CD4-positive, alpha-beta T cell treated with Interleukin-17A for 4 hours (primary cell): ENCODE measurements around the gene GPR55.

ENCODE experiments used
- DNase-seq: peaks from one replicate; pipeline ENCODE4 v3.0.0-alpha.2; 2020; ENCODE audit warnings: mixed read lengths

GPR55 gene

GRCh38 chr2:230898713-230899091 lies 26.3 kb downstream of the GPR55 start:
- no peak for DNase-seq

DNA sequence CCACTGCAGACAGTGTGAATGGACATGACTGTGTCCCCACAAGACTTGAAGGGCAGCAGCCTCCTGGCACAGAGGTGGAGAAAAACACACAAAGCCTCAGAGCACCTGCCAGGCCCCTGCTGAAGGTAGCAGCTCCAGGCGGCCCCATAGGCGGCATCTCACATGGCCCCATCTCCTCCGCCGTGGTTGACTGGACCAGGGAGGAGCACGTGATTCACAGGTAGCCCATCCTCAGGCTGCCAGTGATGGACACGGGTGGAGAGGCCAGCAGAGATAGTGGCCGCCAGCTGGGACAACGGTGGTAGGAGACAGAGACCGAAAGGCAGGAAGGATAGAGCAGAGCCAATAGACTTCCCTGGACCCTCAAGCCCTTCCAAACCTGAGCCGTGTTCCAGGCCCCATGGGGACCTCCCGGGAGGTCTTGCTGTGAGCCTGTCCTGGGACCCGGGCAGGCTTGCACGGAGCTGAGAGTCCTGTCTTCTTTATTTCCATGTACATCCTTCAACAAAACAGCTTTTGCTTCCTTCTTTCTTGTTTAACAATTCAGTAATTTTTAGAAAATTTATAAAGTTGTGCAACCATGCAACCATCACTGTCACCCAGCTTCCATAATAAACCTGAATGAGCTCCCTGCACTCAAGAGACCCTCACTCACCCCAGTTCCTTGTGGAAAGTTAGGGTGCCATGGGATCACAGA lies 26.9 kb downstream of the GPR55 start:
- DNase-seq = no peak

DNA sequence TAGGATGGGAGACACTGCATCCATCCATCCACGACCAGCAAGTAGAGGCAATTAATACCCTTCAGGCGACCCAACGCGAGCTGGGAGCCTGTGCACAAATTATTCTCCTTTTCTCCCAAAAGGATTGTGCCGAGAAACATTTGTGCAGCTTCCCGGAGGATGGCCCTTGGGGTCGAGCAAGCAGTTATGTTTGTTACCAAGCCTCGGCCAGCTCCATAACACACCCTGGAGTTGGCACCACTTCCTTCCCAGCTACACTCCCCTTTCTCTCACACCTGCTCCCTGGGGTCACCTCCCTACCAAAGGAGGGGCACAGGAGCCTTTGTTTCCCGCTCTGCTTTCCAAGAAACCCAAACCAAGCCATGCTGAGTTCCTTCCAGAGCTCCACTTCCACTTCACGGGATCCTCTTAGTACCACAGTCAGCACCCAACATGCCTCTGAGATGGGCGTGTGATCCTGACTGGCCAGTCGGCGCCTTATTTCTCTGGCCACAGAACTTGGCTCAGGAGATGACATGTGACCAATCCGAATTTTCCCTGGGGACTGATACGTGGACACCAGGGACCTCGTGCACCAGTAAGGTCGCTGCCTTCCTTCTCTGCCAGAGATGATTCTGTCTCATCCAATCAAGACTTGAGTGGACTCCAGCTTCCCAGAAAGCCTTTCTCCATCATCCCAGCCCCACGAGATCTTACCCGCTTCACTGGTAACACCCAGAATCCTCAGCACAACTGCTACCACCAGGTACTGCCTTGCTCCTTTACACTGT lies 28.5 kb downstream of the GPR55 start:
- no peak for DNase-seq

GRCh38 chr2:230895536-230896345 lies 29.3 kb downstream of the GPR55 start:
- no peak for DNase-seq

- DNase-seq = peak; percentile 30
These were observed 30.9 kb downstream of the GPR55 start for GRCh38 chr2:230893841-230894781.

- no peak for DNase-seq
These were observed 31.7 kb downstream of the GPR55 start for GRCh38 chr2:230893338-230893737.

- no peak for DNase-seq
These were observed 33.5 kb downstream of the GPR55 start for GRCh38 chr2:230891509-230891908.

GRCh38 chr2:230891064-230891463 lies 34.0 kb downstream of the GPR55 start:
- no peak for DNase-seq

- DNase-seq = no peak
These were observed 34.4 kb downstream of the GPR55 start for GRCh38 chr2:230890646-230891045.

DNA sequence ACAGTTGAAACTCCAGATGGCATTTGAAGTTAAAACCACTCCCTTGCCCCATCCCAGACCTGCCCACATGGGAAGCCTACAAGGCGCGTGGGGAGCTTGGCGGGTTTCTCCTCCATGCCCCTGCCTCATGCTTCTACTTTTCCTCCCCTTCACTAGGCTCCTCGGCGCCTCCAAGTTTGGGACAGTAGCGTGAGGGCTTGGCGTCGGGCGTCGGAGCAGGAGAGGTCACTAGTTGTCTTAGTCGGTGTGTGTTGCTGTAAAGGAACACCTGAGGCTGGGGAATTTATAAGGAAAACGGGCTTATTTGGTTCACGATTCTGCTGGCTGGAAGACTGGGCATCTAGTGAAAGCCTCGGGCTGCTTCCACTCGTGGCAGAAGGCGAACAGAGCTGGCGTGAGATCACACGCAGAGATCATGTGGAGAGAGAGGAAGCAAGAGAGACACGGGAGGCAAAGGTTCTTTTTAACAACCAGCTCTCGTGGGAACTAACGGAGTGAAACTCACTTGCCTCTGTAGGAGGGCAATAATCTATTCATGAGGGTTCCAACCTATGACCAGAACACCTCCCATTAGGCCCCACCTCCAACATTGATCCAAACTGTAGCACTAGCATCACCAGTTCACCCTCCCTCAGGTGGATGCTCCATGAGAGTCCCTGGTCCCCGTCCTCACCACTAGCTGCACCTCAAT lies 35.0 kb downstream of the GPR55 start:
- DNase-seq = no peak

GRCh38 chr2:230888824-230889400 lies 36.1 kb downstream of the GPR55 start:
- no peak for DNase-seq

DNA sequence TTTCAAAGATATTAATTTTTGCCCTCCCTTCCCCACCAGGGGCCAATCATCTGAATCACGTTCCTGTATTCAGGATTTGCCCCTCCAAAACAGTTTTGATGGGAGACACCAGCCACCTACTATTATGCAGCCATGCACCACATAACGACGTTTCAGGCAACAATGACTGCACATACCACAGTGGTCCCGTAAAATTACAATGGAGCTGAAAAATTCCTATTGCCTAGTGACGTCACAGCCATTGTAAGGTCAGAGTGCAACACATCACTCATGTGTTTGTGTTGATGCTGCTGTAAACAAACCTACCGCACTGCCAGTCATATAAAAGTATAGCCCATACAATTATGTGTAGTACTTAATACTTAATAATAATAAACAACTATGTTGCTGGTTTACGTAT lies 37.7 kb downstream of the GPR55 start:
- DNase-seq = no peak

- DNase-seq = no peak
These were observed 38.4 kb downstream of the GPR55 start for GRCh38 chr2:230886671-230887071.

- DNase-seq = no peak
These were observed 38.8 kb downstream of the GPR55 start for GRCh38 chr2:230886206-230886605.

DNA sequence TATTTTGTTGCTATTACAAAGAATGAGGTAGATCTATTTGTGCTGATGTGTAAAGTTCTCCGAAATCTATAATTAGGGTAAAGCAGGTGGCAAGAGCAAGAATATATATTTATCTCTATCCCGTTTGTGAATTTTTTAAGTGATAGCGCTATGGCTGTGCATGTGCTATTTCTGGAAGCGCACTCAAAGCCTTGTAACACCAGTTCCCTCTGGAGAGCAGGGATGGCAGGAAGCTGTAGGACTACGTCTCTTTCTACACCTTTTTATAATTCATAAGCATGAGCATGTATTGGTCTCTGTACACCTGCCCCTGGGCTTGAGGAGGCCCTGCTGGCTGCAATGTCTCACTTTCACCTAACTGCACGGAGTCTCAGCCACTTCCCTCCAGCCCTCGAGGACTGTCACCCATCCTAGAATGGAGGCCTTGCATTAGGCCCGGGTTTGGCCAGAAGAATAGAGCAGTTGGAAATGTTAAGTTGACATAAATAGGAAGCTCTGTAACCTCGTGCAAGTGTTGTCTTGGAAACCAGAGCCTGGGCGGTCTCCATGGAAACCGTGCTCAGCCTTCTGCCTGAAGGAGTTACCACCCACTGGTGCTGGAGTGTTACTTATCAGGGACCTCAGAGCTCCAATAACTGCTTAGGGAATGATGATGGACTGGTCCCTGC lies 39.4 kb downstream of the GPR55 start:
- DNase-seq = no peak

- DNase-seq = no peak
These were observed 43.2 kb downstream of the GPR55 start for GRCh38 chr2:230881840-230882239.

DNA sequence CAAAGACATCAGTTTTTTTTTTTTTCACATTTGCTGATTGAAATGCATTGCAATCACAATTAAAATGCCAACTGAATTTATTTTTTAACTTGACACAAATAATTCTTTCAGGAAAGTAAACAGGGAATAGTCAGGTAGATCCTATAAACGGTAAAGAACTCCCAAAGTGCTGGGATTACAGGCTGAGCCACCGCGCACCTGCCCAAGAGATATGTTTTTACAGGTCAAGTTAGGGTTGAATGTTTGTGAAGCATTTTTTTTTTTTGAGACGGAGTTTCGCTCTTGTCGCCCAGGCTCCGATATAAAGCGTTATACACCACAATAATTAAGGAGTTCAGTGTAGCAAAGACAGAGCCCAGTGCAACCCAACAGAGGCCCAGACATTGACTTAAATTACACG lies 45.2 kb downstream of the GPR55 start:
- no peak for DNase-seq

- DNase-seq = no peak
These were observed 45.7 kb downstream of the GPR55 start for GRCh38 chr2:230879271-230879882.

DNA sequence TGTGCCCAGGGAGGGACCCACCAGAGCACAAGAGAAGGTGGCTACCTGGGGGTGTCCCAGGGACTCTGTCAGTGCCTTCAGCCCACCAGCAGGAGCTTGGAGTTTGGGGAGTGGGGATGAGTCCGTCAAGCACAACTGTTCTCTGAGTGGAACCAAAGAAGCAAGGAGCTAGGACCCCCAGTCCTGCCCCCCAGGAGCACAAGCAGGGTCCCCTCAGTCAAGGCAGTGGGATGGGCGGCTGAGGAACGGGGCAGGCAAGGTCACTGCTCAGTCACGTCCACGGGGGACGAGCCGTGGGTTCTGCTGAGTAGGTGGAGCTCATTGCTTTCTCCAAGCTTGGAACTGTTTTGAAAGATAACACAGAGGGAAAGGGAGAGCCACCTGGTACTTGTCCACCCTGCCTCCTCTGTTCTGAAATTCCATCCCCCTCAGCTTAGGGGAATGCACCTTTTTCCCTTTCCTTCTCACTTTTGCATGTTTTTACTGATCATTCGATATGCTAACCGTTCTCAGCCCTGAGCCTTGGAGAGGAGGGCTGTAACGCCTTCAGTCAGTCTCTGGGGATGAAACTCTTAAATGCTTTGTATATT lies 46.3 kb downstream of the GPR55 start:
- no peak for DNase-seq
